Progenitor cell of endocrine pancreas (in vitro differentiated cells): Measurements from ENCODE around the gene BCAT1. TPM values are rescaled to one million over a fixed set of nuclear protein-coding genes. Genes with fewer than 3 reads are reported as not detected.
"Not testable (repeated sequence)": the region's sequence is repeated elsewhere in the genome, so short reads cannot be mapped to it uniquely, and the experiment has no call there.

ENCODE experiments used
- DNase-seq: peaks from one replicate; pipeline ENCODE4 v3.0.0; 2021; ENCODE audit warnings: low spot score; ENCODE audit not compliant: unreplicated experiment
- H3K27ac Mint-ChIP-seq: 2 replicates; pipeline ENCODE4 v1.8.0; 2021; ENCODE audit warnings: mild to moderate bottlenecking, moderate library complexity, mixed read lengths
- H3K27me3 Mint-ChIP-seq: 2 replicates; pipeline ENCODE4 v1.8.0; 2021; ENCODE audit warnings: mixed read lengths
- H3K36me3 Mint-ChIP-seq: 2 replicates; pipeline ENCODE4 v1.8.0; 2022; ENCODE audit warnings: mixed read lengths; ENCODE audit not compliant: insufficient read depth
- H3K4me1 Mint-ChIP-seq: 2 replicates; pipeline ENCODE4 v1.8.0; 2021; ENCODE audit warnings: low read depth, mixed read lengths
- H3K4me3 Mint-ChIP-seq: 2 replicates; pipeline ENCODE4 v1.8.0; 2021; ENCODE audit warnings: low read depth, mild to moderate bottlenecking, moderate library complexity, mixed read lengths
- H3K9me3 Mint-ChIP-seq: 2 replicates; pipeline ENCODE4 v1.8.0; 2021; ENCODE audit warnings: low read depth, mixed read lengths
- CTCF ChIP-seq: fragments of 200-600 bp; sonication (generic); IDR thresholded peaks from one replicate; pipeline ENCODE4 v1.5.0; 2021; ENCODE audit warnings: antibody characterized with exemption, mild to moderate bottlenecking; ENCODE audit not compliant: unreplicated experiment
- total RNA-seq: library from RNA; stranded (reverse); gene quantifications from 2 replicates; pipeline ENCODE4 v1.2.1, GENCODE V29; 2021

BCAT1 gene
- total RNA-seq, 1 donor from 2014 or later: 52.9 TPM

GRCh38 chr12:24943947-24944600 is 4.8 kb downstream of the BCAT1 start:
- TF ChIP-seq CTCF: no peak
- peaks cover 26% of the 10 kb centered on the region for H3K4me1 Mint-ChIP-seq
- H3K27me3 Mint-ChIP-seq: peaks cover 20% of the 10 kb centered on the region
- H3K27ac Mint-ChIP-seq: no peak overlapping the region
- H3K36me3 Mint-ChIP-seq: peaks cover 5% of the 10 kb centered on the region
- H3K4me3 Mint-ChIP-seq: no peak overlapping the region
- no peak for DNase-seq
- H3K9me3 Mint-ChIP-seq: no peaks in the 10 kb centered on the region

GRCh38 chr12:24940157-24940556 is 8.7 kb downstream of the BCAT1 start:
- Mint-ChIP-seq H3K9me3 (no peaks in the 10 kb centered on the region), H3K4me3 (no peak overlapping the region), H3K27ac (no peak overlapping the region), H3K27me3 (no peaks in the 10 kb centered on the region), H3K36me3 (peaks cover 5% of the 10 kb centered on the region), H3K4me1 (peaks cover 1% of the 10 kb centered on the region)
- DNase-seq: no peak
- TF ChIP-seq CTCF: no peak

GRCh38 chr12:24939551-24939950 is 9.3 kb downstream of the BCAT1 start:
- not testable (repeated sequence) for DNase-seq, H3K36me3 Mint-ChIP-seq, H3K27me3 Mint-ChIP-seq, H3K4me1 Mint-ChIP-seq, H3K9me3 Mint-ChIP-seq, H3K27ac Mint-ChIP-seq, H3K4me3 Mint-ChIP-seq

- TF ChIP-seq CTCF: no peak
Measured at GRCh38 chr12:24938341-24938740, 10.6 kb downstream of the BCAT1 start.

GRCh38 chr12:24937553-24938244 is 11.2 kb downstream of the BCAT1 start:
- no peak overlapping the region for H3K27ac Mint-ChIP-seq
- DNase-seq: no peak
- no peaks in the 10 kb centered on the region for H3K36me3 Mint-ChIP-seq
- no peaks in the 10 kb centered on the region for H3K9me3 Mint-ChIP-seq
- H3K4me3 Mint-ChIP-seq: no peak overlapping the region
- no peak for TF ChIP-seq CTCF
- H3K27me3 Mint-ChIP-seq: no peaks in the 10 kb centered on the region
- peaks cover 1% of the 10 kb centered on the region for H3K4me1 Mint-ChIP-seq

More at GRCh38 chr12:24938341-24938740, 10.6 kb downstream of the BCAT1 start:
- Mint-ChIP-seq H3K27ac (no peak overlapping the region), H3K27me3 (no peaks in the 10 kb centered on the region), H3K9me3 (no peaks in the 10 kb centered on the region), H3K36me3 (no peaks in the 10 kb centered on the region), H3K4me3 (no peak overlapping the region), H3K4me1 (peaks cover 1% of the 10 kb centered on the region)
- DNase-seq: no peak
